GM12801 (cell line): ENCODE data around the gene HMGB4.

Experiments
- CTCF ChIP-seq: IDR thresholded peaks from one replicate; pipeline ENCODE4 v1.5.1; 2011; ENCODE audit warnings: control low read depth; ENCODE audit not compliant: insufficient read length; ENCODE audit errors: extremely low read depth

HMGB4 gene

DNA sequence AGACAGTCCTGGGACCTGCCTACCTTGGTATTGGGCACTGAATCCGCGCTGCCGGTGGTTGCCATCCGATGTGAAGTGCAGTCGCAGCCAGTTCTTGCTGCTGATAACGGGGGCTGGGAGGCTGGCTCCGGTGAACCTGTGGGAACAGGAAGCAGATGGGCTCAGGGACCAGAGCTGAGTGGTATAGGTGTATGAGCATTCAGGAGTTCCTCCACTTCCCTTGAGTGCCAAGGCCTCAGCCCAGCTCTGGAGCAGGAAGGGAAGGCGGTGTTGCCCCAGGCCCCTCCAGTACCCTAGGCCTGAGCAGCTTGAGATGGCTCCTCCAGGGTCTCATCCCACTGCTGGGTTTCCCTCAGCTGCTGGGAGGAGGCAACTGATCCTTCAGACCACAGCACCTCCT lies 17.0 kb upstream of the HMGB4 start:
- no peak for TF ChIP-seq CTCF

DNA sequence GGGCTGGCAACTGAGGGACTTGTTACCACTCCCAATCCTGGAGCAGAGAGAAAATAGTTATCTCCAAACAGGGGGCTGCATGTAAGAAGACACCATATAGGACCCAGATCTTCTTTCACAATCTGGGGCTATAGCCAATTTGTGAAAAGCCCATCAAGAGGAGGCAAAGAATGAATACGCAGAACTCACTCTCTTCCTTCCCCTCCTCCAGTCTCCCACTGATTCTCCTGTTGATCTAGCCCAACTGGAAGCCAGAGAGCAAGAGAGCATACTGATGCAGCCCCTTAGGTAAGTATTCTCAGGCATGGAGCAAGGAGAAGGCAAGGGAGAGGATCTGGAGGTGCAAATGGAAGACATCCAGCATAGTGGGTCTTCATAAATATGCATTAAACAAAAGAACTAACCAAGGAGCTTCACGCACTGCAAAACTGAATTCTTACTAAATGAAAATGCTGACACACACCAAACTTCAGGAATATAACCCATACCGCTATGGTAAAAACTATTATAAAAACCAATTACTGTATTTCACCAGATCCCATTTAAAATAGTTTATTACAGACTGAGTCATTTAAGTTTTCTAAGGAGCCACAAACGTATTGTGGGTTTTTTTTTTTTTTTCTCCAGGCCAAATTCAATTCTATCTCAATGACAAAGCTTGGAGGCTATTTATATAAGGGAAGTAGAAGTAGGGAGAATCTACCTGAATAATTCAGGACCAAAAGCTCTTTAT lies 15.5 kb upstream of the HMGB4 start:
- TF ChIP-seq CTCF, result no peak

DNA sequence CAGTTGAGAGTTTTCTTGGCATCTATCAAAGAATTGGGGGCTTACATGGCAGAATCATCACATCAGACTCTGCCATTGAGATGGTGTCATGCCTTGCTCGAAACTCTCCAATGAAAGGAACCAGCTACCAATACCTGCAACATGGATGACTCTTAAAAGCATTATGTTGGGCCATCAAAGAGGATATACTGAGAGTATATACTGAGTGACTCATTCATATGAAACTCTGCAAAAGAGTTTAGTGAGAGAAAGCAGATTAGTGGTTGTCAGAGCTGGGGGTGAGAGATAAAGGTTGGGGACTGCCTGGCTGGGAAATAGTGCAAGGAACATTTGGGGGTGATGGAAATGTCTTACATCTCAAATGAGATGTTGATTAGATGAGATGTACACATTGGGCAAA lies 14.7 kb upstream of the HMGB4 start:
- no peak for TF ChIP-seq CTCF

GRCh38 chr1:33850481-33850880 lies 13.4 kb upstream of the HMGB4 start:
- TF ChIP-seq CTCF, result no peak

DNA sequence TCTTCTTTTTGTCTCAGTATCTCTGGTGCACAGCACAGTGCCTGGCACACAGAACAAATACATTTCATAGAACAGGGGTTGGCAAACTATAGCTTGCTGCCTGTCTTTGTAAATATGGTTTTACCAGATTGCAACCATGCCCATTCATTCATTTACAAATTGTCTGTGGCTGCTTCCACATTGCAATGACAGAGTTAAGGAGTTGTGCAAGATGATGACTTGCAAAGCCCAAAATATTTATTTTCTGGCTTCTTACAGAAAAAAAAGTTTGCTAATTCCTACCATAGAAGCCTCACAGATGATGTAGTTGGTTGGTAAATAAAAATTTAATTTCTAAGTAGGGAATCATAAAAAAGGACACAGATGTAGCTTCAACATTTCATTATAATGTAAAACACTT lies 11.2 kb upstream of the HMGB4 start:
- TF ChIP-seq CTCF, result no peak

GRCh38 chr1:33853431-33853830 lies 10.4 kb upstream of the HMGB4 start:
- TF ChIP-seq CTCF, result no peak

DNA sequence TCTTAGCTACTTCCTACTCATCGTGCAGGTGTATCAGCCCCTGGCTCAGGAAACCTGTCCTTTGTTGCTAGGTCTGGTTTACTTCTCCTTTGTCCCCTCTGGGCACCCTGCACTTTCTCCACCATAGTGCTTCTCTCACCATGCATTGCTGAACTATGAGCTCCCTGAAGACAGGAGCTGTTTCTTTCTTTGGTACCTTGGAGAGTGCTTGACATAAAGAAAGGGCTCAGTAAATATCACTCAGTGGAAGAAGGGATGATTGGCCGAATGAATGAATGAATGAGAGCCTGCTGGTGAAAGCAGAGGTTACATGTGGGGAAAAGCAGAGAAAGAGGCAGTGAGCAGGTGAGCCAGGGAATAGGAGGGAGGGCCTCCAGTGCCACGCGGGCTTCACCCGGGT lies 9.8 kb upstream of the HMGB4 start:
- no peak for TF ChIP-seq CTCF
